Spinal cord (tissue), 10 donors: ENCODE data around the gene MAPKBP1. TPM values are rescaled to one million over a fixed set of nuclear protein-coding genes. Genes with fewer than 3 reads are reported as not detected.
"Not testable (repeated sequence)": the region's sequence is repeated elsewhere in the genome, so short reads cannot be mapped to it uniquely, and the experiment has no call there.

Experiments used
- DNase-seq, 6 donors: peaks; one replicate each; pipeline versions ENCODE4 v3.0.0 to v3.0.0-alpha.2; 2013 to 2015; ENCODE audit warnings: low spot score in 6 of 6, low read depth in 4 of 6
- H3K27ac ChIP-seq: one replicate; pipeline ENCODE4 v1.5.1; 2013; ENCODE audit warnings: low read depth, low read length, control low read depth
- H3K27me3 ChIP-seq: one replicate; pipeline ENCODE4 v1.6.1; 2013; ENCODE audit warnings: low read length; ENCODE audit not compliant: control insufficient read depth, insufficient read depth
- H3K36me3 ChIP-seq: one replicate; pipeline ENCODE4 v1.6.1; 2013; ENCODE audit warnings: low read length; ENCODE audit not compliant: control insufficient read depth, insufficient read depth
- H3K4me1 ChIP-seq: one replicate; pipeline ENCODE4 v1.6.1; 2013; ENCODE audit warnings: low read length; ENCODE audit not compliant: control insufficient read depth, insufficient read depth
- H3K4me3 ChIP-seq: one replicate; pipeline ENCODE4 v1.5.1; 2013; ENCODE audit warnings: low read depth, low read length, control low read depth
- H3K9me3 ChIP-seq: one replicate; pipeline ENCODE4 v1.6.1; 2013; ENCODE audit warnings: low read length; ENCODE audit not compliant: control insufficient read depth, insufficient read depth
- WGBS: methylation state at CpG from one replicate; pipeline ENCODE4 v1.1.5; 2013; ENCODE audit warnings: missing lambda C conversion rate; ENCODE audit not compliant: insufficient coverage; 5-methylcytosine and 5-hydroxymethylcytosine counted together
- long read RNA-seq, 4 donors: transcript quantifications; one replicate each; lab custom pipeline, GENCODE V29; 2026
- polyA plus RNA-seq, 2 donors: library from polyadenylated mRNA; unstranded; fragments of 120-200 nt; gene quantifications; one replicate each; pipeline ENCODE4 v1.2.1, GENCODE V29; 2013; ENCODE audit not compliant: insufficient read length in 2 of 2
- total RNA-seq, 2 donors: library from RNA; depleted of rRNA in 1 of 2; stranded (reverse); fragments of 120-200 nt in 1 of 2; fragments of >200 nt in 1 of 2; gene quantifications; one replicate each; pipeline versions ENCODE4 v1.2.3 to v1.2.4, GENCODE V29; 2013 to 2014
- donor health status: healthy.

Gene MAPKBP1, protein sequence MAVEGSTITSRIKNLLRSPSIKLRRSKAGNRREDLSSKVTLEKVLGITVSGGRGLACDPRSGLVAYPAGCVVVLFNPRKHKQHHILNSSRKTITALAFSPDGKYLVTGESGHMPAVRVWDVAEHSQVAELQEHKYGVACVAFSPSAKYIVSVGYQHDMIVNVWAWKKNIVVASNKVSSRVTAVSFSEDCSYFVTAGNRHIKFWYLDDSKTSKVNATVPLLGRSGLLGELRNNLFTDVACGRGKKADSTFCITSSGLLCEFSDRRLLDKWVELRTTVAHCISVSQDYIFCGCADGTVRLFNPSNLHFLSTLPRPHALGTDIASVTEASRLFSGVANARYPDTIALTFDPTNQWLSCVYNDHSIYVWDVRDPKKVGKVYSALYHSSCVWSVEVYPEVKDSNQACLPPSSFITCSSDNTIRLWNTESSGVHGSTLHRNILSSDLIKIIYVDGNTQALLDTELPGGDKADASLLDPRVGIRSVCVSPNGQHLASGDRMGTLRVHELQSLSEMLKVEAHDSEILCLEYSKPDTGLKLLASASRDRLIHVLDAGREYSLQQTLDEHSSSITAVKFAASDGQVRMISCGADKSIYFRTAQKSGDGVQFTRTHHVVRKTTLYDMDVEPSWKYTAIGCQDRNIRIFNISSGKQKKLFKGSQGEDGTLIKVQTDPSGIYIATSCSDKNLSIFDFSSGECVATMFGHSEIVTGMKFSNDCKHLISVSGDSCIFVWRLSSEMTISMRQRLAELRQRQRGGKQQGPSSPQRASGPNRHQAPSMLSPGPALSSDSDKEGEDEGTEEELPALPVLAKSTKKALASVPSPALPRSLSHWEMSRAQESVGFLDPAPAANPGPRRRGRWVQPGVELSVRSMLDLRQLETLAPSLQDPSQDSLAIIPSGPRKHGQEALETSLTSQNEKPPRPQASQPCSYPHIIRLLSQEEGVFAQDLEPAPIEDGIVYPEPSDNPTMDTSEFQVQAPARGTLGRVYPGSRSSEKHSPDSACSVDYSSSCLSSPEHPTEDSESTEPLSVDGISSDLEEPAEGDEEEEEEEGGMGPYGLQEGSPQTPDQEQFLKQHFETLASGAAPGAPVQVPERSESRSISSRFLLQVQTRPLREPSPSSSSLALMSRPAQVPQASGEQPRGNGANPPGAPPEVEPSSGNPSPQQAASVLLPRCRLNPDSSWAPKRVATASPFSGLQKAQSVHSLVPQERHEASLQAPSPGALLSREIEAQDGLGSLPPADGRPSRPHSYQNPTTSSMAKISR (N-terminal part only)
- total RNA-seq (10 to 100 TPM; 27.1 to 32.7 TPM), polyA plus RNA-seq (10 to 100 TPM; 30.8 to 52.6 TPM)
- long read RNA-seq, donor 1, partial matches to known transcripts: 0 of 2 reads
- long read RNA-seq, donor 1, other reads (novel, unspliced or antisense): 0 of 2 reads
- long read RNA-seq, donor 2: 0 reads
- long read RNA-seq, donor 3, partial matches to known transcripts: 0 of 2 reads
- long read RNA-seq, donor 3, other reads (novel, unspliced or antisense): 0 of 2 reads
- long read RNA-seq, donor 4, partial matches to known transcripts: 0 of 1 reads
- long read RNA-seq, donor 4, other reads (novel, unspliced or antisense): 0 of 1 reads

DNA sequence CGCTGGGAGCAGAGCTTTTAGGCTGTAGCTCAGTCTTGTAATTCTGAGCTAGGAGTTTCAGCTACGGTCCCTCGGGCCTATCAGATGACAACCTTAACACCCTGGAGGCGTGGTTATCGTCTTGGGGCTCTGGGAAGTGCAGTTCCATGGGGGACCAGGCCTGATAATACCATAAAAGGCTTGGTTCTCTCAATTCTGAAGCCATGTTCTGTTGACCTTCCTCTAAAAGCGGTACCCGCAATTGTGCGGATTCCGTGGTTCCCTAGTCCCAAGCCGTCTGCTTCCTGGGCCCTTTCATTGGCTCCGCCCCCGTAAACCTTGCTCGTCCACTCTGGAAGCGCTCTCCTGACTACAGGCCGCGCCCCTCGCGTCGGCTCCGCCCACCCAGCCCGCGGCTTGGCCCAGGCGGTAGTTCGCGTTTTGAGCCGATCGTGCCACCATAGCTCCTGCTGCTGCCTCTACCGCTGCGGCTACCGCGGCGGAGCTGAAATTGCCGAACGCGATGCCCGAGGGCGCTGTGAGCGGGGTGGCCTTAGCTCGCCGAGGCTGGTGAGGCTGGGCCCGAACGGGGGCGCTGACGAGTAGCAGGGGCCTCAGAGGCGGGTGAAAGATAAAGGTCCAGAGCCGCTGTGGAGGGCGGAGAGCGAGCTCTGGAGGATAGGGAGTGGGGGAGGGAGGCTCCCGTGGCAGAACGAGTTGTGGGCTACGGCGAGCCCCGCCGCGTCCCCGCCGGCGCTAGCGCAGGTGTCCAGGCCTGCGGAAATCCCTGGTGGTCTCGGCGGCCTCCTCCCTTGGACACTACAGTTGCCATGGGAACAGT, at the start of gene MAPKBP1:
Gene MAPKBP1 (plus strand): TSS at position 423 of the 820 bp plus-strand sequence. CDS start 792 bp downstream, outside the sequence.
- Histone ChIP-seq H3K36me3 (no peaks in the 10 kb centered on the region), H3K4me3 (peak within 1 kb of the TSS; percentile 84), H3K27me3 (no peaks in the 10 kb centered on the region), H3K4me1 (peaks cover 13% of the 10 kb centered on the region), H3K9me3 (no peaks in the 10 kb centered on the region), H3K27ac (peak within 1 kb of the TSS; percentile 89)
- under 1% methylated on average over 61 of the region's 62 CpGs for WGBS
- DNase-seq: peak; percentile 90 to 99 (median 96)

DNA sequence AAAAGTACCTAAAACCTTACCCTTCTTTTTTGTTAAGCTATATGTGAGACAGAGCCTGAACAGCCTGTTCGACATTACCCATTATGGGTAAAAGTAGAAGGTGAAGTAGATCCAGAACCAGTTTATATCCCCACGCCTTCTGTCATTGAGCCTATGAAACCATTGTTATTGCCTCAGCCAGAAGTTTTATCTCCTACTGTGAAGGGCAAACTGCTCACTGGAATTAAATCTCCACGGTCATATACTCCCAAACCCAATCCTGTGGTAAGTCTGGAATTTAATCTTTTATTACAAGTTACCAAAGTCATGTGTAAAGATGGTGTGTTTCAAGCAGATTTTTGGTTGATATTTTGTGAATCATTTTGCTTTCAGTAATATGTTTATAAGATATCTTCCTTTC, 47.1 kb upstream of the MAPKBP1 start:
- Histone ChIP-seq H3K36me3 (peaks cover 12% of the 10 kb centered on the region), H3K9me3 (no peaks in the 10 kb centered on the region), H3K27ac (no peak overlapping the region), H3K4me3 (no peak overlapping the region), H3K27me3 (no peaks in the 10 kb centered on the region), H3K4me1 (no peaks in the 10 kb centered on the region)
- WGBS: no CpG with 5 or more reads among the region's 3 CpGs
- no peak for DNase-seq

DNA sequence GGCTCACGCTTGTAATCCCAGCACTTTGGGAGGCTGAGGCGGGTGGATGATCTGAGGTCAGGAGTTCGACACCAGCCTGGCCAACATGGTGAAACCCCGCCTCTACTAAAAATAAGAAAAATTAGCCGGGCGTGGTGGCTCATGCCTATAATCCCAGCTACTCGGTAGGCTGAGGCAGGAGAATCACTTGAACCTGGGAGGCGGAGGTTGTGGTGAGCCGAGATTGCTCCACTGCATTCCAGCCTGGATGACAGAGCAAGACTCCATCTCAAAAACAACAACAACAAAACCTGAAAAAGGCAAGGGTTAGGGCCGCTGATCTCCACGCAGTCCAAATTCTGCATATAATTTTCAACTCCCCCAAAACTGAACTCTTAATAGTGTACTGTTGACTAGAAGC, 46.2 kb upstream of the MAPKBP1 start:
- WGBS: 92% methylated on average over 6 of the region's 11 CpGs
- H3K27me3 ChIP-seq, DNase-seq, H3K27ac ChIP-seq, H3K9me3 ChIP-seq, H3K4me1 ChIP-seq, H3K4me3 ChIP-seq: not testable (repeated sequence)
- peaks cover 16% of the 10 kb centered on the region for H3K36me3 ChIP-seq

- Histone ChIP-seq H3K27me3 (no peaks in the 10 kb centered on the region), H3K4me1 (no peaks in the 10 kb centered on the region), H3K27ac (no peak overlapping the region), H3K4me3 (no peak overlapping the region), H3K9me3 (no peaks in the 10 kb centered on the region), H3K36me3 (peaks cover 25% of the 10 kb centered on the region)
- DNase-seq: no peak
- 100% methylated on average over 1 of the region's 4 CpGs for WGBS
Measured at GRCh38 chr15:41730543-41730942, 43.7 kb upstream of the MAPKBP1 start.

DNA sequence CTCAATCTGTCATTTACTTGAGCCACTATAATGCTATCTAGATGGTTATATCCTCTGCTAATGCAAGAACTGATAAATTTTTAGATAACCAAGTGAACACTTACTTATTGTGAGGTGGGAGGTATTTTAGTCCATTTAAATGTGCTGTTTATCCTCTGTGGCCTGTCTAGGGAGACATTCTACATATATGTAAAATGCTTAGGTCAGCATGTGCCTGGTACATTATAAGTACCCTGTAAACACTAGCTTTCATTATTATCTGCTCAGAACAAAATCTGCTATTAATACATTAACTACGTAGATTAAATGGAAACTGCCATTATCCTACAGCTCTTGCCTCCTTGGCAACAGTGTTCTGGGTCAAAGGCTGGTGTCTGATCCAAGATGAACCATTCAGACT, 41.8 kb upstream of the MAPKBP1 start:
- no CpG with 5 or more reads among the region's 1 CpG for WGBS
- Histone ChIP-seq H3K9me3 (no peaks in the 10 kb centered on the region), H3K4me1 (no peaks in the 10 kb centered on the region), H3K27ac (no peak overlapping the region), H3K27me3 (no peaks in the 10 kb centered on the region), H3K4me3 (no peak overlapping the region), H3K36me3 (peaks cover 31% of the 10 kb centered on the region)
- peak in 1 of 6 donors; percentile 4 for DNase-seq

GRCh38 chr15:41734079-41734478, 40.2 kb upstream of the MAPKBP1 start:
- no peak overlapping the region for H3K4me3 ChIP-seq
- H3K27ac ChIP-seq: no peak overlapping the region
- no peak for DNase-seq
- H3K9me3 ChIP-seq: no peaks in the 10 kb centered on the region
- H3K36me3 ChIP-seq: peaks cover 34% of the 10 kb centered on the region
- WGBS: 100% methylated on average over 3 of the region's 4 CpGs
- no peaks in the 10 kb centered on the region for H3K27me3 ChIP-seq
- H3K4me1 ChIP-seq: no peaks in the 10 kb centered on the region

GRCh38 chr15:41735046-41735445, 39.2 kb upstream of the MAPKBP1 start:
- Histone ChIP-seq H3K9me3 (no peaks in the 10 kb centered on the region), H3K27me3 (no peaks in the 10 kb centered on the region), H3K27ac (no peak overlapping the region), H3K4me3 (no peak overlapping the region), H3K4me1 (no peaks in the 10 kb centered on the region), H3K36me3 (peaks cover 28% of the 10 kb centered on the region)
- no CpG with 5 or more reads among the region's 4 CpGs for WGBS
- DNase-seq: no peak

DNA sequence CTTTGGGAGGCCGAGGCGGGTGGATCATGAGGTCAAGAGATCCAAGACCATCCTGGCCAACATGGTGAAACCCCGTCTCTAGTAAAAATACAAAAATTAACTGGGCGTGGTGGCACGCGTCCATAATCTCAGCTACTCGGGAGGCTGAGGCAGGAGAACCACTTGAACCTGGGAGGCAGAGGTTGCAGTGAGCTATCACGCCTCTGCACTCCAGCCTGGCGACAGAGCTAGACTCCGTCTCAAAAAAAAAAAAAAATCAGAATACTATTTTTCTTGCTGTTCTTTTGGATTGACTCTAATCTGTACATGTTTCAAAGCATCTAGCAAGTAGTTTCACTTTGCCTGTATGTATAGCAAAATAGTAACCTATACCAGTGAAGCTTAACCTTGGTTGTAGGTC, 38.8 kb upstream of the MAPKBP1 start:
- not testable (repeated sequence) for DNase-seq, H3K4me1 ChIP-seq, H3K9me3 ChIP-seq, H3K27ac ChIP-seq, H3K4me3 ChIP-seq, H3K27me3 ChIP-seq
- 95% methylated on average over 7 of the region's 10 CpGs for WGBS
- peaks cover 26% of the 10 kb centered on the region for H3K36me3 ChIP-seq
